Measurements from ENCODE around the gene DNAH3. TPM values are rescaled to one million over a fixed set of nuclear protein-coding genes. Genes with fewer than 3 reads are reported as not detected.

The DNAH3 gene
- total and polyA plus RNA-seq, 2 of the 13 experiments (the other 11 are each of a cell fraction or from before 2014, with no cell fraction given): 0.07 to 0.08 TPM

- Histone ChIP-seq H3K27me3 (ENCODE audit: control insufficient read depth in 1 of 2, insufficient read depth in 2 of 2, low read length in 2 of 2) (peaks cover 0 to 10% of the 10 kb centered on the region in 2 experiments; a peak in 2 of 5 replicates), H3K36me3 (replicated peaks in 1 of 2; ENCODE audit: control insufficient read depth in 1 of 2, insufficient read depth in 2 of 2, low read length in 2 of 2) (no peaks in the 10 kb centered on the region), H3K4me2 (ENCODE audit: low read depth, low read length) (no peak overlapping the region), H3K9ac (ENCODE audit: insufficient read depth, low read depth, low read length) (no peak overlapping the region), H4K20me1 (ENCODE audit: insufficient read depth, low read length) (no peaks in the 10 kb centered on the region), H3K9me3 (ENCODE audit: low read length) (no peaks in the 10 kb centered on the region), H3K4me1 (ENCODE audit: insufficient read depth, low read length) (no peaks in the 10 kb centered on the region), H2AFZ (ENCODE audit: low read length) (no peak overlapping the region), H3K4me3 (replicated peaks in 1 of 3; ENCODE audit: insufficient read depth in 1 of 3, low read depth in 2 of 3, low read length in 3 of 3) (no peak overlapping the region), H3K79me2 (ENCODE audit: insufficient read depth, low read length) (no peaks in the 10 kb centered on the region), H3K27ac (ENCODE audit: extremely low read length, insufficient read depth, low read length) (no peak overlapping the region)
- TF ChIP-seq ZSCAN29 (CRISPR knock-in tag; conservative IDR thresholded peaks at IDR 0.05) (no peak), ZNF280B (CRISPR knock-in tag; IDR thresholded peaks at IDR 0.05; ENCODE audit: borderline replicate concordance) (no peak), JUND (CRISPR knock-in tag; IDR thresholded peaks at IDR 0.05) (no peak), KLF9 (CRISPR knock-in tag; IDR thresholded peaks at IDR 0.05; ENCODE audit: low read depth) (no peak), ZNF136 (CRISPR knock-in tag; IDR thresholded peaks at IDR 0.05; ENCODE audit: low read depth) (no peak), NR2F2 (IDR thresholded peaks at IDR 0.05; ENCODE audit: borderline replicate concordance, low read depth) (no peak), HBP1 (CRISPR knock-in tag; IDR thresholded peaks at IDR 0.05; ENCODE audit: low read depth) (no peak), SCMH1 (CRISPR knock-in tag; IDR thresholded peaks at IDR 0.05; ENCODE audit: borderline replicate concordance) (no peak)
- TF ChIP-seq, protein P1, sequence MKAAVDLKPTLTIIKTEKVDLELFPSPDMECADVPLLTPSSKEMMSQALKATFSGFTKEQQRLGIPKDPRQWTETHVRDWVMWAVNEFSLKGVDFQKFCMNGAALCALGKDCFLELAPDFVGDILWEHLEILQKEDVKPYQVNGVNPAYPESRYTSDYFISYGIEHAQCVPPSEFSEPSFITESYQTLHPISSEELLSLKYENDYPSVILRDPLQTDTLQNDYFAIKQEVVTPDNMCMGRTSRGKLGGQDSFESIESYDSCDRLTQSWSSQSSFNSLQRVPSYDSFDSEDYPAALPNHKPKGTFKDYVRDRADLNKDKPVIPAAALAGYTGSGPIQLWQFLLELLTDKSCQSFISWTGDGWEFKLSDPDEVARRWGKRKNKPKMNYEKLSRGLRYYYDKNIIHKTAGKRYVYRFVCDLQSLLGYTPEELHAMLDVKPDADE (CRISPR knock-in tag; IDR thresholded peaks at IDR 0.05): no peak
- TF ChIP-seq, protein P2, sequence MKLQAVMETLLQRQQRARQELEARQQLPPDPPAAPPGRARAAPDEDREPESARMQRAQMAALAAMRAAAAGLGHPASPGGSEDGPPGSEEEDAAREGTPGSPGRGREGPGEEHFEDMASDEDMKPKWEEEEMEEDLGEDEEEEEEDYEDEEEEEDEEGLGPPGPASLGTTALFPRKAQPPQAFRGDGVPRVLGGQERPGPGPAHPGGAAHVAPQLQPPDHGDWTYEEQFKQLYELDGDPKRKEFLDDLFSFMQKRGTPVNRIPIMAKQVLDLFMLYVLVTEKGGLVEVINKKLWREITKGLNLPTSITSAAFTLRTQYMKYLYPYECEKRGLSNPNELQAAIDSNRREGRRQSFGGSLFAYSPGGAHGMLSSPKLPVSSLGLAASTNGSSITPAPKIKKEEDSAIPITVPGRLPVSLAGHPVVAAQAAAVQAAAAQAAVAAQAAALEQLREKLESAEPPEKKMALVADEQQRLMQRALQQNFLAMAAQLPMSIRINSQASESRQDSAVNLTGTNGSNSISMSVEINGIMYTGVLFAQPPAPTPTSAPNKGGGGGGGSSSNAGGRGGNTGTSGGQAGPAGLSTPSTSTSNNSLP (IDR thresholded peaks at IDR 0.05; ENCODE audit: low read depth, low read length): no peak
- TF ChIP-seq, protein P3, sequence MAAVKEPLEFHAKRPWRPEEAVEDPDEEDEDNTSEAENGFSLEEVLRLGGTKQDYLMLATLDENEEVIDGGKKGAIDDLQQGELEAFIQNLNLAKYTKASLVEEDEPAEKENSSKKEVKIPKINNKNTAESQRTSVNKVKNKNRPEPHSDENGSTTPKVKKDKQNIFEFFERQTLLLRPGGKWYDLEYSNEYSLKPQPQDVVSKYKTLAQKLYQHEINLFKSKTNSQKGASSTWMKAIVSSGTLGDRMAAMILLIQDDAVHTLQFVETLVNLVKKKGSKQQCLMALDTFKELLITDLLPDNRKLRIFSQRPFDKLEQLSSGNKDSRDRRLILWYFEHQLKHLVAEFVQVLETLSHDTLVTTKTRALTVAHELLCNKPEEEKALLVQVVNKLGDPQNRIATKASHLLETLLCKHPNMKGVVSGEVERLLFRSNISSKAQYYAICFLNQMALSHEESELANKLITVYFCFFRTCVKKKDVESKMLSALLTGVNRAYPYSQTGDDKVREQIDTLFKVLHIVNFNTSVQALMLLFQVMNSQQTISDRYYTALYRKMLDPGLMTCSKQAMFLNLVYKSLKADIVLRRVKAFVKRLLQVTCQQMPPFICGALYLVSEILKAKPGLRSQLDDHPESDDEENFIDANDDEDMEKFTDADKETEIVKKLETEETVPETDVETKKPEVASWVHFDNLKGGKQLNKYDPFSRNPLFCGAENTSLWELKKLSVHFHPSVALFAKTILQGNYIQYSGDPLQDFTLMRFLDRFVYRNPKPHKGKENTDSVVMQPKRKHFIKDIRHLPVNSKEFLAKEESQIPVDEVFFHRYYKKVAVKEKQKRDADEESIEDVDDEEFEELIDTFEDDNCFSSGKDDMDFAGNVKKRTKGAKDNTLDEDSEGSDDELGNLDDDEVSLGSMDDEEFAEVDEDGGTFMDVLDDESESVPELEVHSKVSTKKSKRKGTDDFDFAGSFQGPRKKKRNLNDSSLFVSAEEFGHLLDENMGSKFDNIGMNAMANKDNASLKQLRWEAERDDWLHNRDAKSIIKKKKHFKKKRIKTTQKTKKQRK (IDR thresholded peaks at IDR 0.05; ENCODE audit: low read length): no peak
- ChIA-PET POLR2A (no interaction called here), CTCF (ENCODE audit: low intra/inter-chr PET ratio, low total read pairs) (no interaction called here)
- no TSS peak for BruUV-seq (replicated peaks)
- WGBS (ENCODE audit: low lambda C conversion rate): 1% methylated on average over 4 of the region's 4 CpGs
- in situ Hi-C loops (cut with HindIII; ENCODE audit: extremely low pct_ligation_motif_present, low pct_unique_long_range_greater_than_20kb): no loop called here
- no peak for ATAC-seq
- no peak for FAIRE-seq
- no peak for DNase-seq (ENCODE audit: low spot score)
- intact Hi-C loops (cut with micrococcal nuclease; ENCODE audit: unreplicated experiment): no loop called here
These were observed 154.9 kb downstream of the DNAH3 start for GRCh38 chr16:20995711-20996110.

Data from HepG2 (cell line).